SK-N-SH (cell line): ENCODE data around the gene DUS2. TPM values are rescaled to one million over a fixed set of nuclear protein-coding genes. Genes with fewer than 3 reads are reported as not detected.

Experiments
- CTCF ChIA-PET: fragments of 300-600, 350-600 bp; formaldehyde crosslinking; extraction: SDS; loops from one replicate; lab custom pipeline; 2021; lab: Yijun Ruan, JAX
- POLR2A ChIA-PET: fragments of 350-600 bp; sonication (Branson Sonifier 250); formaldehyde crosslinking; extraction: SDS; loops from one replicate; lab custom pipeline; 2020; ENCODE audit warnings: antibody characterized with exemption, inconsistent platforms; lab: Yijun Ruan, JAX
- DNase-seq: peaks from one replicate; pipeline ENCODE4 v3.0.0; 2012
- H2AFZ ChIP-seq: fragments of 200-600 bp; sonication (generic); 2 replicates; pipeline ENCODE4 v1.8.1; 2016; ENCODE audit warnings: antibody characterized with exemption, mild to moderate bottlenecking, low read depth
- H3F3A ChIP-seq: fragments of 200-600 bp; sonication (generic); replicated peaks from 2 replicates; pipeline ENCODE3; 2016; ENCODE audit warnings: antibody characterized with exemption, mild to moderate bottlenecking; ENCODE audit not compliant: insufficient read depth
- H3K27ac ChIP-seq, 2 experiments: fragments of 200-500 bp in 1 of 2; fragments of 200-600 bp in 1 of 2; sonication (Bioruptor generic) in 1 of 2; sonication (generic), shearing (Covaris generic) in 1 of 2; 2 replicates each; pipeline versions ENCODE4 v1.5.1 to v1.6.1; 2014 to 2016; ENCODE audit warnings: low read depth in 2 of 2, inconsistent platforms in 1 of 2, low read length in 1 of 2, mild to moderate bottlenecking in 1 of 2, mixed read lengths in 1 of 2
- H3K27me3 ChIP-seq: fragments of 200-600 bp; sonication (generic), shearing (Covaris generic); 2 replicates; pipeline ENCODE4 v1.6.1; 2016; ENCODE audit warnings: mixed run types; ENCODE audit not compliant: insufficient read depth
- H3K36me3 ChIP-seq, 2 experiments: fragments of 200-500 bp in 1 of 2; fragments of 200-600 bp in 1 of 2; sonication (Bioruptor generic) in 1 of 2; sonication (generic) in 1 of 2; replicated peaks in 1 of 2; 2 replicates each; pipeline versions ENCODE3 to v1.5.1; 2014 to 2016; ENCODE audit warnings: low read length in 1 of 2, mild to moderate bottlenecking in 1 of 2; ENCODE audit not compliant: insufficient read depth in 2 of 2, control insufficient read depth in 1 of 2
- H3K4me1 ChIP-seq, 2 experiments: fragments of 200-500 bp in 1 of 2; fragments of 200-600 bp in 1 of 2; sonication (Bioruptor generic) in 1 of 2; sonication (generic), shearing (Covaris generic) in 1 of 2; 2 replicates each; pipeline versions ENCODE4 v1.5.1 to v1.6.1; 2014 to 2016; ENCODE audit warnings: low read depth in 1 of 2, low read length in 1 of 2, mixed run types in 1 of 2; ENCODE audit not compliant: insufficient read depth in 2 of 2, control insufficient read depth in 1 of 2
- H3K4me2 ChIP-seq: fragments of 200-600 bp; sonication (generic), shearing (Covaris generic); 2 replicates; pipeline ENCODE4 v1.6.1; 2017; ENCODE audit warnings: mixed run types
- H3K4me3 ChIP-seq, 2 experiments: fragments of 200-500 bp in 1 of 2; fragments of 200-600 bp in 1 of 2; sonication (Bioruptor generic) in 1 of 2; sonication (generic), shearing (Covaris generic) in 1 of 2; 2 replicates each; pipeline versions ENCODE4 v1.5.1 to v1.8.1; 2014 to 2016; ENCODE audit warnings: low read depth in 2 of 2, inconsistent platforms in 1 of 2, low read length in 1 of 2, mild to moderate bottlenecking in 1 of 2, mixed read lengths in 1 of 2, moderate library complexity in 1 of 2
- H3K79me2 ChIP-seq: fragments of 200-600 bp; sonication (generic); 2 replicates; pipeline ENCODE4 v1.8.1; 2017; ENCODE audit warnings: mild to moderate bottlenecking; ENCODE audit not compliant: insufficient read depth
- H3K9ac ChIP-seq: fragments of 200-600 bp; sonication (generic); 2 replicates; pipeline ENCODE4 v1.6.1; 2017; ENCODE audit warnings: mixed run types
- H3K9me2 ChIP-seq: fragments of 200-600 bp; sonication (generic); 2 replicates; pipeline ENCODE4 v1.6.1; 2017; ENCODE audit warnings: mixed run types
- H3K9me3 ChIP-seq: fragments of 200-600 bp; sonication (generic); 2 replicates; pipeline ENCODE4 v1.6.1; 2017; ENCODE audit warnings: mixed run types, mild to moderate bottlenecking, moderate library complexity
- H4K20me1 ChIP-seq: fragments of 200-600 bp; sonication (generic); 2 replicates; pipeline ENCODE4 v1.6.1; 2017; ENCODE audit warnings: mild to moderate bottlenecking, mixed run types; ENCODE audit not compliant: insufficient read depth
- FOXM1 ChIP-seq: IDR thresholded peaks from 2 replicates; pipeline ENCODE4 v1.4.0; 2012; ENCODE audit warnings: low read depth, mild to moderate bottlenecking
- IRF3 ChIP-seq: fragments of 150-350 bp; IDR thresholded peaks from 2 replicates; pipeline ENCODE4 v1.6.1; 2016; ENCODE audit warnings: mild to moderate bottlenecking, low read depth, low read length
- JUND ChIP-seq: IDR thresholded peaks from 2 replicates; pipeline ENCODE4 v1.4.0; 2012
- MEF2A ChIP-seq: IDR thresholded peaks from 2 replicates; pipeline ENCODE4 v1.4.0; 2012; ENCODE audit warnings: low read depth, borderline replicate concordance
- NFIC ChIP-seq: IDR thresholded peaks from 2 replicates; pipeline ENCODE4 v1.4.0; 2012; ENCODE audit warnings: borderline replicate concordance
- POLR2AphosphoS5 ChIP-seq: IDR thresholded peaks from 2 replicates; pipeline ENCODE4 v1.6.1; 2012; ENCODE audit warnings: low read depth, low read length
- RAD21 ChIP-seq: IDR thresholded peaks from 2 replicates; pipeline ENCODE4 v1.6.1; 2012; ENCODE audit warnings: mild to moderate bottlenecking, low read length
- REST ChIP-seq: IDR thresholded peaks from 2 replicates; pipeline ENCODE4 v1.6.1; 2012; ENCODE audit warnings: mild to moderate bottlenecking, low read depth, low read length, moderate library complexity
- RFX5 ChIP-seq: IDR thresholded peaks from 2 replicates; pipeline ENCODE4 v1.6.1; 2012; ENCODE audit warnings: mild to moderate bottlenecking, improper control_type of control experiment, low read length
- RXRA ChIP-seq: IDR thresholded peaks from 2 replicates; pipeline ENCODE4 v1.4.0; 2012; ENCODE audit warnings: low read depth, mild to moderate bottlenecking, borderline replicate concordance
- SIN3A ChIP-seq: IDR thresholded peaks from 2 replicates; pipeline ENCODE4 v1.6.1; 2012; ENCODE audit warnings: low read depth, mild to moderate bottlenecking, low read length, moderate library complexity, borderline replicate concordance
- SMC3 ChIP-seq: IDR thresholded peaks from 2 replicates; pipeline ENCODE4 v1.6.1; 2012; ENCODE audit warnings: low read depth, low read length, improper control_type of control experiment
- TAF1 ChIP-seq: IDR thresholded peaks from 2 replicates; pipeline ENCODE4 v1.6.1; 2012; ENCODE audit warnings: low read depth, mild to moderate bottlenecking, low read length, moderate library complexity, borderline replicate concordance
- TEAD4 ChIP-seq: IDR thresholded peaks from 2 replicates; pipeline ENCODE4 v1.4.0; 2012; ENCODE audit warnings: mild to moderate bottlenecking, borderline replicate concordance; ENCODE audit not compliant: insufficient read depth
- YY1 ChIP-seq: IDR thresholded peaks from 2 replicates; pipeline ENCODE4 v1.4.0; 2012; ENCODE audit warnings: low read depth, mild to moderate bottlenecking
- WGBS: methylation state at CpG from one replicate; pipeline ENCODE4 v1.1.6; 2017; ENCODE audit warnings: low lambda C conversion rate; 5-methylcytosine and 5-hydroxymethylcytosine counted together
- polyA plus RNA-seq, 3 experiments: library from polyadenylated mRNA; depleted of rRNA; stranded (reverse); fragments of >200 nt; gene quantifications; 2 replicates each; pipeline ENCODE4 v1.2.3, GENCODE V29; 2012

The DUS2 gene
- polyA plus RNA-seq, 1 of the 3 experiments (the other 2 are of a cell fraction), result 16.1 TPM

- H3K9ac ChIP-seq, result no peak overlapping the region
- WGBS, result 95% methylated on average over 3 of the region's 3 CpGs
- no peak overlapping the region for H3K27ac ChIP-seq
- POLR2A ChIA-PET, result no interaction called here
- no peaks in the 10 kb centered on the region for H3K27me3 ChIP-seq
- H3K79me2 ChIP-seq, result peaks cover 95% of the 10 kb centered on the region
- H3K4me1 ChIP-seq, result peaks cover 12 to 38% of the 10 kb centered on the region in 2 experiments
- peaks cover 37% of the 10 kb centered on the region for H3F3A ChIP-seq
- CTCF ChIA-PET, result no interaction called here
- no peaks in the 10 kb centered on the region for H3K9me2 ChIP-seq
- no peak overlapping the region for H3K4me2 ChIP-seq
- H3K4me3 ChIP-seq, result no peak overlapping the region
- H4K20me1 ChIP-seq, result peaks cover 12% of the 10 kb centered on the region
- no peaks in the 10 kb centered on the region for H3K36me3 ChIP-seq
- no peaks in the 10 kb centered on the region for H3K9me3 ChIP-seq
- no peak for DNase-seq
- no peak overlapping the region for H2AFZ ChIP-seq
- TF ChIP-seq POLR2AphosphoS5, result no peak
- no peak for TF ChIP-seq REST
- no peak for TF ChIP-seq NFIC
- TF ChIP-seq SIN3A, result no peak
- no peak for TF ChIP-seq RFX5
- no peak for TF ChIP-seq TEAD4
- no peak for TF ChIP-seq RXRA
- TF ChIP-seq IRF3, result no peak
- no peak for TF ChIP-seq MEF2A
- TF ChIP-seq RAD21, result no peak
- TF ChIP-seq TAF1, result no peak
- TF ChIP-seq YY1, result no peak
- TF ChIP-seq JUND, result no peak
- TF ChIP-seq FOXM1, result no peak
- TF ChIP-seq, all 33 proteins: peak for 0
Measured at GRCh38 chr16:68090130-68090529, 67.0 kb downstream of the DUS2 start.

GRCh38 chr16:68090533-68090932 is 67.4 kb downstream of the DUS2 start:
- Histone ChIP-seq H3F3A (peaks cover 36% of the 10 kb centered on the region), H3K4me3 (no peak overlapping the region), H3K36me3 (no peaks in the 10 kb centered on the region), H3K4me2 (no peak overlapping the region), H3K79me2 (peaks cover 99% of the 10 kb centered on the region), H3K9ac (no peak overlapping the region), H3K27ac (no peak overlapping the region), H3K4me1 (peaks cover 12 to 38% of the 10 kb centered on the region in 2 experiments), H3K9me3 (no peaks in the 10 kb centered on the region), H2AFZ (no peak overlapping the region), H3K9me2 (no peaks in the 10 kb centered on the region), H3K27me3 (no peaks in the 10 kb centered on the region), H4K20me1 (peaks cover 12% of the 10 kb centered on the region)
- ChIA-PET CTCF (interaction anchor here (5.4 kb wide), 1 partner anchor 138 kb away, joined by 98 read pairs; no protein-coding TSS in a partner anchor), POLR2A (no interaction called here)
- no peak for TF ChIP-seq SMC3
- no peak for TF ChIP-seq NFIC
- DNase-seq, result no peak
- WGBS, result 89% methylated on average over 3 of the region's 3 CpGs
